Liver (tissue), 3 donors: ENCODE results near the gene ABLIM2.

Source experiments
- EGR1 ChIP-seq, 2 donors: IDR thresholded peaks; 2 replicates each; pipeline ENCODE4 v1.6.1; 2016 to 2018; ENCODE audit warnings: antibody characterized with exemption in 2 of 2, low read depth in 2 of 2
- FOXA1 ChIP-seq: IDR thresholded peaks from 2 replicates; pipeline ENCODE4 v1.6.1; 2016; ENCODE audit warnings: antibody characterized with exemption
- GABPA ChIP-seq, 2 donors: IDR thresholded peaks in 1 of 2; conservative IDR thresholded peaks in 1 of 2; 2 replicates each; pipeline ENCODE4 v1.6.1; 2016; ENCODE audit warnings: antibody characterized with exemption in 2 of 2, mild to moderate bottlenecking in 1 of 2, moderate library complexity in 1 of 2
- HNF4G ChIP-seq: IDR thresholded peaks from 2 replicates; pipeline ENCODE4 v1.6.1; 2016; ENCODE audit warnings: antibody characterized with exemption
- JUND ChIP-seq, 2 donors: IDR thresholded peaks; 2 replicates each; pipeline ENCODE4 v1.6.1; 2016; ENCODE audit warnings: antibody characterized with exemption in 2 of 2
- RAD21 ChIP-seq, 2 donors: IDR thresholded peaks; 2 replicates each; pipeline ENCODE4 v1.6.1; 2016; ENCODE audit warnings: antibody characterized with exemption in 2 of 2, mild to moderate bottlenecking in 2 of 2
- SP1 ChIP-seq: IDR thresholded peaks from 2 replicates; pipeline ENCODE4 v1.6.1; 2018; ENCODE audit warnings: antibody characterized with exemption, mild to moderate bottlenecking
- TAF1 ChIP-seq: conservative IDR thresholded peaks from 2 replicates; pipeline ENCODE4 v1.6.1; 2016; ENCODE audit warnings: antibody characterized with exemption, mild to moderate bottlenecking
- YY1 ChIP-seq: IDR thresholded peaks from 2 replicates; pipeline ENCODE4 v1.6.1; 2016; ENCODE audit warnings: antibody characterized with exemption, mild to moderate bottlenecking
- TF ChIP-seq, protein P1 (sequence below): fragments of 150-350 bp; IDR thresholded peaks from 2 replicates; pipeline ENCODE4 v1.5.1; 2017; ENCODE audit warnings: improper control_type of control experiment, low read depth, low read length; ENCODE audit not compliant: missing input control
- TF ChIP-seq, protein P2 (sequence below): IDR thresholded peaks from 2 replicates; pipeline ENCODE4 v1.6.1; 2016; ENCODE audit warnings: antibody characterized with exemption
- TF ChIP-seq, protein P3 (sequence below): IDR thresholded peaks from 2 replicates; pipeline ENCODE4 v1.6.1; 2016; ENCODE audit warnings: antibody characterized with exemption, mild to moderate bottlenecking
- TF ChIP-seq, protein P4 (sequence below): IDR thresholded peaks from 2 replicates; pipeline ENCODE4 v1.6.1; 2016; ENCODE audit warnings: antibody characterized with exemption
- donor health status: healthy.
- donor health status: healthy.

DNA sequence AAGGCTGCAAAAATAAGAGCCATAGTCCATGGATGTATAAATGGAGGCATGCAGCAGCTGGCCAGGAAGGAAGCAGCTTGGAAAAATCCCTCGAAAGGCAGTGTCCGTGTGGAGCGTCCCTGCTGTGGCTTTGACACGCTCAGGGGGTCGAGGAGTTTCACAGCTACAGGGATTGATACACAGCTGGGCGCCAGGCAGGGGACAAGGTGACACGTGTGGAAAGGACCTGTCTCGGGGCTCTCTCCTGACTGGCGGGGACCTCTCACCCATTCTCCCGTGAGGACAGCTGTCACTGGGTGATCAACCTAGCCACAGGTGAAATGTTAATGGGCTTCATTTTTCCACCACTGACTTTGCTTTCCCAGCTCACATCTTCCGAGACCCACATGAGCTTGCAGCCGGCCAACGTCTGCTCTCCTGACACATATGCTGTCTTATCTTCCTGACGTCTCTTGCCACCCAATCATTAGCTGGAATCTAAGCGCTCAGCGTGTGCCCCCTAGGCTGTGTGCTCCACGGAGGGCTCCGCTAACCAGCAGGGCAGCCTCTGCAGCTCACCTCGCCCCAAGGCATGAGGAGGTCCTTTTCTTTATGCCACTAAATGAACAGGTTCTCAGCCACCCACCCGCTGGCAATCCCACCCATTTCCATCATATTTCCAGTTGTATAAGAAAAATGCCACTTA is 129.6 kb downstream of the ABLIM2 start:
- TF ChIP-seq, protein P1, sequence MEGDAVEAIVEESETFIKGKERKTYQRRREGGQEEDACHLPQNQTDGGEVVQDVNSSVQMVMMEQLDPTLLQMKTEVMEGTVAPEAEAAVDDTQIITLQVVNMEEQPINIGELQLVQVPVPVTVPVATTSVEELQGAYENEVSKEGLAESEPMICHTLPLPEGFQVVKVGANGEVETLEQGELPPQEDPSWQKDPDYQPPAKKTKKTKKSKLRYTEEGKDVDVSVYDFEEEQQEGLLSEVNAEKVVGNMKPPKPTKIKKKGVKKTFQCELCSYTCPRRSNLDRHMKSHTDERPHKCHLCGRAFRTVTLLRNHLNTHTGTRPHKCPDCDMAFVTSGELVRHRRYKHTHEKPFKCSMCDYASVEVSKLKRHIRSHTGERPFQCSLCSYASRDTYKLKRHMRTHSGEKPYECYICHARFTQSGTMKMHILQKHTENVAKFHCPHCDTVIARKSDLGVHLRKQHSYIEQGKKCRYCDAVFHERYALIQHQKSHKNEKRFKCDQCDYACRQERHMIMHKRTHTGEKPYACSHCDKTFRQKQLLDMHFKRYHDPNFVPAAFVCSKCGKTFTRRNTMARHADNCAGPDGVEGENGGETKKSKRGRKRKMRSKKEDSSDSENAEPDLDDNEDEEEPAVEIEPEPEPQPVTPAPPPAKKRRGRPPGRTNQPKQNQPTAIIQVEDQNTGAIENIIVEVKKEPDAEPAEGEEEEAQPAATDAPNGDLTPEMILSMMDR, result no peak
- TF ChIP-seq FOXA1 (no peak), HNF4G (no peak), SP1 (no peak), TAF1 (no peak), JUND (IDR thresholded peaks at IDR 0.05) (no peak), EGR1 (IDR thresholded peaks at IDR 0.05; ENCODE audit: low read depth in 2 of 2) (no peak), YY1 (no peak), RAD21 (IDR thresholded peaks at IDR 0.05) (no peak), GABPA (IDR thresholded peaks at IDR 0.05 in 1 of 2, conservative IDR thresholded peaks at IDR 0.05 in 1 of 2) (no peak)
- TF ChIP-seq, protein P2, sequence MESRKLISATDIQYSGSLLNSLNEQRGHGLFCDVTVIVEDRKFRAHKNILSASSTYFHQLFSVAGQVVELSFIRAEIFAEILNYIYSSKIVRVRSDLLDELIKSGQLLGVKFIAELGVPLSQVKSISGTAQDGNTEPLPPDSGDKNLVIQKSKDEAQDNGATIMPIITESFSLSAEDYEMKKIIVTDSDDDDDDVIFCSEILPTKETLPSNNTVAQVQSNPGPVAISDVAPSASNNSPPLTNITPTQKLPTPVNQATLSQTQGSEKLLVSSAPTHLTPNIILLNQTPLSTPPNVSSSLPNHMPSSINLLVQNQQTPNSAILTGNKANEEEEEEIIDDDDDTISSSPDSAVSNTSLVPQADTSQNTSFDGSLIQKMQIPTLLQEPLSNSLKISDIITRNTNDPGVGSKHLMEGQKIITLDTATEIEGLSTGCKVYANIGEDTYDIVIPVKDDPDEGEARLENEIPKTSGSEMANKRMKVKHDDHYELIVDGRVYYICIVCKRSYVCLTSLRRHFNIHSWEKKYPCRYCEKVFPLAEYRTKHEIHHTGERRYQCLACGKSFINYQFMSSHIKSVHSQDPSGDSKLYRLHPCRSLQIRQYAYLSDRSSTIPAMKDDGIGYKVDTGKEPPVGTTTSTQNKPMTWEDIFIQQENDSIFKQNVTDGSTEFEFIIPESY, result no peak
- TF ChIP-seq, protein P3, sequence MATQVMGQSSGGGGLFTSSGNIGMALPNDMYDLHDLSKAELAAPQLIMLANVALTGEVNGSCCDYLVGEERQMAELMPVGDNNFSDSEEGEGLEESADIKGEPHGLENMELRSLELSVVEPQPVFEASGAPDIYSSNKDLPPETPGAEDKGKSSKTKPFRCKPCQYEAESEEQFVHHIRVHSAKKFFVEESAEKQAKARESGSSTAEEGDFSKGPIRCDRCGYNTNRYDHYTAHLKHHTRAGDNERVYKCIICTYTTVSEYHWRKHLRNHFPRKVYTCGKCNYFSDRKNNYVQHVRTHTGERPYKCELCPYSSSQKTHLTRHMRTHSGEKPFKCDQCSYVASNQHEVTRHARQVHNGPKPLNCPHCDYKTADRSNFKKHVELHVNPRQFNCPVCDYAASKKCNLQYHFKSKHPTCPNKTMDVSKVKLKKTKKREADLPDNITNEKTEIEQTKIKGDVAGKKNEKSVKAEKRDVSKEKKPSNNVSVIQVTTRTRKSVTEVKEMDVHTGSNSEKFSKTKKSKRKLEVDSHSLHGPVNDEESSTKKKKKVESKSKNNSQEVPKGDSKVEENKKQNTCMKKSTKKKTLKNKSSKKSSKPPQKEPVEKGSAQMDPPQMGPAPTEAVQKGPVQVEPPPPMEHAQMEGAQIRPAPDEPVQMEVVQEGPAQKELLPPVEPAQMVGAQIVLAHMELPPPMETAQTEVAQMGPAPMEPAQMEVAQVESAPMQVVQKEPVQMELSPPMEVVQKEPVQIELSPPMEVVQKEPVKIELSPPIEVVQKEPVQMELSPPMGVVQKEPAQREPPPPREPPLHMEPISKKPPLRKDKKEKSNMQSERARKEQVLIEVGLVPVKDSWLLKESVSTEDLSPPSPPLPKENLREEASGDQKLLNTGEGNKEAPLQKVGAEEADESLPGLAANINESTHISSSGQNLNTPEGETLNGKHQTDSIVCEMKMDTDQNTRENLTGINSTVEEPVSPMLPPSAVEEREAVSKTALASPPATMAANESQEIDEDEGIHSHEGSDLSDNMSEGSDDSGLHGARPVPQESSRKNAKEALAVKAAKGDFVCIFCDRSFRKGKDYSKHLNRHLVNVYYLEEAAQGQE, result no peak
- TF ChIP-seq, protein P4, sequence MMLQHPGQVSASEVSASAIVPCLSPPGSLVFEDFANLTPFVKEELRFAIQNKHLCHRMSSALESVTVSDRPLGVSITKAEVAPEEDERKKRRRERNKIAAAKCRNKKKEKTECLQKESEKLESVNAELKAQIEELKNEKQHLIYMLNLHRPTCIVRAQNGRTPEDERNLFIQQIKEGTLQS, result no peak
